Stimulated activated naive CD8-positive, alpha-beta T cell treated with anti-CD3 and anti-CD28 coated beads, Interleukin-15, Interleukin-2, amounts not matched to agents 100 ng/mL and 50 ng/mL, for 24 hours (primary cell): ENCODE results near the gene CPB2.

Experiments
- H3K27ac Mint-ChIP-seq: one replicate; pipeline ENCODE4 v1.8.0; 2021; ENCODE audit warnings: mild to moderate bottlenecking, mixed read lengths
- H3K27me3 Mint-ChIP-seq: one replicate; pipeline ENCODE4 v1.8.0; 2021; ENCODE audit warnings: mixed read lengths
- H3K36me3 Mint-ChIP-seq: one replicate; pipeline ENCODE4 v1.8.0; 2021; ENCODE audit warnings: low read depth, mixed read lengths
- H3K4me1 Mint-ChIP-seq: one replicate; pipeline ENCODE4 v1.8.0; 2021; ENCODE audit warnings: low read depth, mixed read lengths
- H3K4me3 Mint-ChIP-seq: one replicate; pipeline ENCODE4 v1.8.0; 2021; ENCODE audit warnings: mild to moderate bottlenecking, mixed read lengths
- H3K9me3 Mint-ChIP-seq: one replicate; pipeline ENCODE4 v1.8.0; 2021; ENCODE audit warnings: mixed read lengths

CPB2 gene

DNA sequence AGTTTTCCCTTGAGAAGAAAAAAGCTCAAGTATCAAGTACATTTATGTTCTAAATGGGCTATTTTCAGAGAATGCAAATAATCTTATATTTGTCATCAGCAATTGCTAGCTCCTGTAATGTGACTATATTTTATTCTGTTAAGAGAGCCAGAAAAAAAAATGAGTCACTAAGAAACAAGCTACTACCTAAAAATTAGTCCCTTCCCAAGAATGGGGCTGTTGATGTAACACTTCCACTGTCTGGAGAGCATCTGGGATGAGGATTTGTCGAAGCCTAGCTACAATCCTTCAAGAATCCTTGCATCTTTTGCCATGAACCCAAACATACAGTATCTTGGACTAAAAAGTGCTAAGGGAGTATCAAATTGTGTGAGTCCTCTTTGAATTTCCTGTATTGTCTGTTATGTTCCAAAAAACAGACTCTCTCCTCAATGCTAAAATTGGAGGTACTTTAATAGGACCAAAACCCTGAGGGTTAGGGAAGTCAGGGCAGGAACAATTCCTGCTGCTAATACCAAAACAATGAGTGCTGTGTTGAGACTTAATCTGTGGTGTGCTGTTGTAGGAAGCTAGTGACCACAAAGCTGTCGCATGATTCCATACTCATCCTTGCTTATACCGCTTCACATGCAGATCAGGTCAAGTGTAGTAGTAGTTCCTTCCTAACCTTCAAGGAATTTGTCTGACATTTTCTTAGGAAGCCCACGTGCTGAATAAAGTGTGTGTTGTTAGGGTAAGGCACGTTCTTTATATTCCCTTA is 47.4 kb downstream of the CPB2 start:
- Mint-ChIP-seq H3K27me3 (peaks cover 12% of the 10 kb centered on the region), H3K36me3 (no peaks in the 10 kb centered on the region), H3K27ac (no peak overlapping the region), H3K4me3 (no peak overlapping the region), H3K9me3 (no peaks in the 10 kb centered on the region), H3K4me1 (peaks cover 12% of the 10 kb centered on the region)

DNA sequence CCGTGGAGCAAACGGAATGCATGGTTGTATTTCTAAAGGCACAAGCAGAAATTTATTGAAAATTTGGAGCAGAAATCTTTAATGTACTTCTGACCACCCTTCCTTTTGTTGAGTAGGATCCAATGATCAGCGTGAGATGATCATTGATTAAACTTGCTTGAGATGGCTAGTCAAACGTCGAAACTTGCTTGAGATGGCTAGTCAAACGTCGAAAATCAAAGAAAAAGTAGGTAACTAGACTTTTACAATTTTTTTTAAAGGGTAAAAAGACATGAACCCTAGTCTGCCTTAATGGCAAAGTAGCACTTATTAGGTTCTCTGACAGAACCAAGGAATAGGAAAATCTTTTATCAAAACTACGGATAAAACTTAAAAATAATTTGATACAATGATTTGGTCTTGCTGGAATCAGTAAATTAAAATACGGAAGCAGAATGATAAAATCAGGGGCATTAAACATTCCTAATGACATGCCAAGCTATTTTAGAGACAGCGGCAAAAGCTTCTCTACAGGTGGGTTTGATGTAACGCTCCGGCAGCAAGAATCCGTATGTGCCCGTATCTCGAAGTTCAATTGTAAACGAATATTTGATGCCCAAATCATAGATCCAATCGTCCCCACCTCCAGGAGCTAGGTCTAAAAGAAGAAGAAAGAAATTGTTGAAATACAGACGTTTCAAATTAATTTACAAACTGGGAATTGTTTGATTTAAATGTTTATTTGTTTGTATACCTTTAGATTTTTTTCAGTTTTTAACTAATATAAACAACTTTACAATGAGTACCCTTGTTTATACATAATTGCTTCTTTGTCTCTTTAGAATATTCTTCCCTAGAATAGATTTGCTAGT is 51.4 kb downstream of the CPB2 start:
- peaks cover 12% of the 10 kb centered on the region for H3K27me3 Mint-ChIP-seq
- H3K9me3 Mint-ChIP-seq: no peaks in the 10 kb centered on the region
- peak overlapping the region; percentile 91 for H3K27ac Mint-ChIP-seq
- H3K36me3 Mint-ChIP-seq: no peaks in the 10 kb centered on the region
- peak overlapping the region; percentile 92 for H3K4me3 Mint-ChIP-seq
- peaks cover 40% of the 10 kb centered on the region for H3K4me1 Mint-ChIP-seq

DNA sequence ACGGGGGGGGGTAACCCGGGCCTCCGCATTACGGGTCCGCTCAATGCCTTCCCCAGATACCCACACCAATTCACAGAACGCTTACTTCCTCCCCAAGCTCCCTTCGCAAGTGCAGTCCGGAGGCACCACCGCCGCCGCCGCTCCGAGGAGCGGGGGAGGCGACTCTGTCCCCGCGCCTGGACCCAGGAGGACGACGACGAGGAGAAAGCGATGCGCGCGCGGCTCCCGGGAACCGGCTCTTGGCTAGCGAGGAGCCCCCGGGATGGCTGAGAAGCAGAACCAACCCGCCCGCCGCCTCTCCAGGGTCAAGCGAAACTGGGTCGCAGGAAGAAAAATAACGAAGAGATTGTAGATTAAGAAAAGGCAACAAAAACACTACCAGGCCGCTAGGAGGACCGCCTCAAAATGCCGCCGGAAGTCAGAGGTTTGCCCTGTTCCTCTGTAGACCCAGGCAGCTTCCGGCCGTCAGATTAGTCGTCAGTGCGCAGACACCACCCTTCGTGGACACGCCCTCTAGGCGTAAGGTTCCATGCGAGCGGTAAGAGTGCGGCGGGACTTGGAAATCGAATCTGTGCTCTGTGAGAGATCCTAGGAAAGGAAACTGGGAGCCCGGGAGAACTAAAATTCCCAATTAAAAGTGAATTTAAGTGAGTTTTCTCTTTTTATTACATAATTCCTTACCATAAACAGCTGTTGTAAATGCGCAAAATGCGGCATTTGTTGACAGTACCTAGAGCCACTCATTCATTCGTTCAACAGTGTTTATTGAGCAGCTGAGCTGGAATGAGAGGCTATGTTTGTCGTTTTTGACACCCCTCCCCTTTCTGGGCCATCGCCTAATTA is 52.3 kb downstream of the CPB2 start, which contains the start of gene ZC3H13:
Gene ZC3H13 (minus strand): TSS at position 428 of the 843 bp plus-strand sequence. CDS start 7,239 bp downstream, outside the sequence.
- H3K27ac Mint-ChIP-seq: peak within 1 kb of the TSS; percentile 91
- peaks cover 45% of the 10 kb centered on the region for H3K4me1 Mint-ChIP-seq
- H3K9me3 Mint-ChIP-seq: no peaks in the 10 kb centered on the region
- H3K27me3 Mint-ChIP-seq: peaks cover 12% of the 10 kb centered on the region
- H3K4me3 Mint-ChIP-seq: peak within 1 kb of the TSS; percentile 92
- H3K36me3 Mint-ChIP-seq: no peaks in the 10 kb centered on the region

- H3K4me3 Mint-ChIP-seq: peak overlapping the region; percentile 92
- no peaks in the 10 kb centered on the region for H3K36me3 Mint-ChIP-seq
- peaks cover 12% of the 10 kb centered on the region for H3K27me3 Mint-ChIP-seq
- peak overlapping the region; percentile 91 for H3K27ac Mint-ChIP-seq
- no peaks in the 10 kb centered on the region for H3K9me3 Mint-ChIP-seq
- H3K4me1 Mint-ChIP-seq: peaks cover 47% of the 10 kb centered on the region
These were observed 52.9 kb downstream of the CPB2 start for GRCh38 chr13:46051968-46052318.

DNA sequence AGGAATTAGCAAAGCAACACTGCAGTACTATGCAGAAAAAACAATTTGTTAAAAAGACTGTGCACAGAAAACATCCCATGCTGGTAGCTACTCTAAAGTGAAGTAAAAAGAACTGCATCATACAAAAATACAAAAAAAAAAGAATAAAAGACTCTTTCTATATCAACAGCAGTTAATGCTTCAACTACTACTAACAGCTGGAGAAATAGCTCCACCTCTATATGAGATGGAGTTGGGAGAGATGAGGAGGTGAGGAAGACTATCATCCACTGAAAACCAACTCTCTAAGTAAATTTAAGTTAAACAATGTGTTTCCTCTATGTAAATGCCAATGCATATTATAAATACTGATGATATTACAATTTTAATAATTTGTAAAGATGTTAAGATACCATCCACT is 54.1 kb downstream of the CPB2 start:
- Mint-ChIP-seq H3K27me3 (peaks cover 8% of the 10 kb centered on the region), H3K27ac (no peak overlapping the region), H3K4me3 (peak overlapping the region; percentile 92), H3K36me3 (no peaks in the 10 kb centered on the region), H3K4me1 (peaks cover 53% of the 10 kb centered on the region), H3K9me3 (no peaks in the 10 kb centered on the region)

DNA sequence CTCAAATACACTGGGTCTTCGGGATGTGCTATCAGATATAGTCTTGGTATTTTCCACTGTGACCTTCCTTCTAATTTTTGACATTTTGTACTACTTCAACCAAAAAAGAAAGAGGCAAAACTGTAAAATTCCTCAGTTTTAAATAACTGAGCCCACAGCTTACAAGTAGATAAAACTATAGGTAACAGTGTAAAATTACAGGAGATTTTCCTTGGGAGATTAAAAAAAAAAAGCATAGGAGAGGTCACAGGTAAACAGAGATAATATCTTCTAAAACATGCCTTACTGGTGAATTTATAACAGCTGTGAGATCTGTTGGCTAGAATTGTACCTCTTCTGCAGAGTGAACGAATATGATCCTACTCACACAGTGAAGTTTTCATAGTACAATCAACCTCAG is 59.4 kb downstream of the CPB2 start:
- no peak overlapping the region for H3K27ac Mint-ChIP-seq
- H3K4me1 Mint-ChIP-seq: peaks cover 38% of the 10 kb centered on the region
- no peaks in the 10 kb centered on the region for H3K9me3 Mint-ChIP-seq
- peaks cover 29% of the 10 kb centered on the region for H3K36me3 Mint-ChIP-seq
- no peak overlapping the region for H3K4me3 Mint-ChIP-seq
- no peaks in the 10 kb centered on the region for H3K27me3 Mint-ChIP-seq

GRCh38 chr13:46043647-46044046 is 61.2 kb downstream of the CPB2 start:
- no peak overlapping the region for H3K4me3 Mint-ChIP-seq
- H3K27ac Mint-ChIP-seq: no peak overlapping the region
- H3K4me1 Mint-ChIP-seq: peaks cover 24% of the 10 kb centered on the region
- no peaks in the 10 kb centered on the region for H3K9me3 Mint-ChIP-seq
- no peaks in the 10 kb centered on the region for H3K27me3 Mint-ChIP-seq
- peaks cover 34% of the 10 kb centered on the region for H3K36me3 Mint-ChIP-seq

DNA sequence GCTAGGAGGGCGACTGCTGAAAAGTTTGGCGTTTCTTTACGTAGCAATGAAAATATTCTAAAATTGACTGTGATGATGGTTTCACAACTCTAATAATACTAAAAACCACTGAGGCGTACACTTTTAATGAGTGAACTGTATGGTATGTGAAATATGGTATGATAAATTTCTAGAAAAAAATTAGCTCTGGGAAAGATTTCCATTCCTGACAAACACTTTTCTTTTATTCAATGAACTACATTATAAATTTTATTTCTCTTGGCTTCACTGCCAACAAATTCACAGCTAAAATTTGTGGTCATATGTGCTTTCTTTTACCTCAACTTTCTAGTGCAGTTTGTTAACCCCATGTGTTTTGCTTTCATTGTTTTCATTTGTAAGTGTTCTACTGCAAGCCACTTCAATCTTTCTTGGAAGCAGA is 63.4 kb downstream of the CPB2 start:
- no peaks in the 10 kb centered on the region for H3K27me3 Mint-ChIP-seq
- peaks cover 10% of the 10 kb centered on the region for H3K4me1 Mint-ChIP-seq
- peaks cover 51% of the 10 kb centered on the region for H3K36me3 Mint-ChIP-seq
- H3K27ac Mint-ChIP-seq: no peak overlapping the region
- no peaks in the 10 kb centered on the region for H3K9me3 Mint-ChIP-seq
- H3K4me3 Mint-ChIP-seq: no peak overlapping the region

DNA sequence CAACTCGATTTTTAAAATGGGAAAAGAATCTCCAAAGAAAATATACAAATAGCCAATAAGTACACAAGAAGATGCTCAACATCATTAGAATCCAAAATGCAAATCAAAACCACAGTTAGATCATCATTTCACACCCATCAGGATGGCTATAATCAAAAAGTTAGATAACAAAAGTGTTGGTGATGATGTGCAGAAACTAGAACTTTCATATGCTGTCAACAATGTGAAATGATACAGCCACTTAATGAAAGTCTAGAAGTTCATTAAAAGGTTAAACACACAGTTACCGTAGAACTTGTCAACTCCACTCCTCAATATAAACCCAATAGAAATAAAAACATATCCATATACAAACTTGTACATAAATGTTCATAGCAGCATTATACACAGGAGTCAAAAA is 64.1 kb downstream of the CPB2 start:
- peaks cover 58% of the 10 kb centered on the region for H3K36me3 Mint-ChIP-seq

GRCh38 chr13:46039411-46040182 is 65.2 kb downstream of the CPB2 start:
- Mint-ChIP-seq H3K27me3 (no peaks in the 10 kb centered on the region), H3K4me1 (no peaks in the 10 kb centered on the region), H3K4me3 (no peak overlapping the region), H3K27ac (no peak overlapping the region), H3K36me3 (peaks cover 62% of the 10 kb centered on the region), H3K9me3 (no peaks in the 10 kb centered on the region)

More for the DNA sequence above, 64.1 kb downstream of the CPB2 start:
- Mint-ChIP-seq H3K9me3 (no peaks in the 10 kb centered on the region), H3K4me1 (peaks cover 8% of the 10 kb centered on the region), H3K27me3 (no peaks in the 10 kb centered on the region), H3K4me3 (no peak overlapping the region), H3K27ac (no peak overlapping the region)

DNA sequence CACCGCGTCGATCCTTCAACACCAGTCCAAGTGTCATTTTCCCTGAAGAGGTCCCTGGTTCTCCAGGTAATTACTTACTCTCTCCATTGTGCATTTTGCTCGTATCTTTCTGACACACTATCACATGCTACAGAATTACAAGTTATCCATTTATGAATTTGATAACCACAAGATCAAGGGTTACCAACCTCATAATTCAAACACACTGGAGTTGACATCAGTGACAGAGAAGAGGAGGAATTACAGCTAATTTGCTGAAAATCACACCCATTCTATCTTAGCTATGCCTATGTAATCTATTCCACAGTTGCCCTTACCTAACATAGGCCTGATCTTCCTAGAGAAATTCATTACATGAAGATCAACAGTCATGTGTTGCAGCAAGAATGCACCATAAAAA is 66.5 kb downstream of the CPB2 start:
- H3K4me3 Mint-ChIP-seq: no peak overlapping the region
- no peak overlapping the region for H3K27ac Mint-ChIP-seq
- peaks cover 4% of the 10 kb centered on the region for H3K9me3 Mint-ChIP-seq
- H3K27me3 Mint-ChIP-seq: no peaks in the 10 kb centered on the region
- H3K36me3 Mint-ChIP-seq: peaks cover 72% of the 10 kb centered on the region
- H3K4me1 Mint-ChIP-seq: no peaks in the 10 kb centered on the region

- Mint-ChIP-seq H3K27me3 (no peaks in the 10 kb centered on the region), H3K4me3 (no peak overlapping the region), H3K36me3 (peaks cover 75% of the 10 kb centered on the region), H3K9me3 (peaks cover 12% of the 10 kb centered on the region), H3K27ac (no peak overlapping the region), H3K4me1 (peaks cover 4% of the 10 kb centered on the region)
These were observed 69.8 kb downstream of the CPB2 start for GRCh38 chr13:46035066-46035465.

GRCh38 chr13:46032341-46032740 is 72.5 kb downstream of the CPB2 start:
- no peak overlapping the region for H3K27ac Mint-ChIP-seq
- H3K9me3 Mint-ChIP-seq: peaks cover 14% of the 10 kb centered on the region
- no peaks in the 10 kb centered on the region for H3K27me3 Mint-ChIP-seq
- peaks cover 86% of the 10 kb centered on the region for H3K36me3 Mint-ChIP-seq
- H3K4me1 Mint-ChIP-seq: peaks cover 14% of the 10 kb centered on the region
- no peak overlapping the region for H3K4me3 Mint-ChIP-seq

DNA sequence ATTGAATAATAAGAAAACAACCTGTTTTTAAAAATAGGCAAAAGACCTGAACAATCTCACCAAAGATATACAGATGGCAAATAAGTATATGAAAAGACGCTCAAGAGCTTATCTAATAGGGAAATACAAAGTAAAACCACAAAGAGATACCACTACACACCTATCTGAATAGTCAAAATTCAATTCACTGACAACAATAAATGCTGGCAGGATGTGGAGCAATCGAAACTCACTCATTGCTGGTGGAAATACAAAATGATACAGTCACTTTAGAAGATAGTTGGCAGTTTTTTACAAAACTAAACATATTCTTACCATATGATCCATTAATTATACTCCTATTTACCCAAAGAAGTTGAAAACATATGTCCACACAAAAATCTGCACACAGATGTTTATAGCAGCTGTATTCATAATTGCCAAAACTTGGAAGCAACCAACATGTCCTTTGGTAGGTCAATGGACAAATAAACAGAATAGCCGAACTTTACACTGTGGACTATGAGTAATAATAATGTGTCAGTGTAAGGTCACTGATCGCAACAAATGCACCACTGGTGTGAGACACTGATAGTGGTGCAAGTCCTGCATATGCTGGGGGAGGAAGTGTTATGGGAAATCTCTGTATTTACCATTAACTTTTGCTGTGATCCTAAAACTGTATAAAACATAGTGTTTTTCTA is 73.1 kb downstream of the CPB2 start:
- Mint-ChIP-seq H3K27me3 (no peaks in the 10 kb centered on the region), H3K36me3 (peaks cover 84% of the 10 kb centered on the region), H3K9me3 (peaks cover 14% of the 10 kb centered on the region), H3K4me3 (no peak overlapping the region), H3K27ac (no peak overlapping the region), H3K4me1 (peaks cover 15% of the 10 kb centered on the region)
